ENCODE data around the gene FTCD. TPM values are rescaled to one million over a fixed set of nuclear protein-coding genes. Genes with fewer than 3 reads are reported as not detected.
"Not testable (repeated sequence)": the region's sequence is repeated elsewhere in the genome, so short reads cannot be mapped to it uniquely, and the experiment has no call there.

FTCD gene, protein sequence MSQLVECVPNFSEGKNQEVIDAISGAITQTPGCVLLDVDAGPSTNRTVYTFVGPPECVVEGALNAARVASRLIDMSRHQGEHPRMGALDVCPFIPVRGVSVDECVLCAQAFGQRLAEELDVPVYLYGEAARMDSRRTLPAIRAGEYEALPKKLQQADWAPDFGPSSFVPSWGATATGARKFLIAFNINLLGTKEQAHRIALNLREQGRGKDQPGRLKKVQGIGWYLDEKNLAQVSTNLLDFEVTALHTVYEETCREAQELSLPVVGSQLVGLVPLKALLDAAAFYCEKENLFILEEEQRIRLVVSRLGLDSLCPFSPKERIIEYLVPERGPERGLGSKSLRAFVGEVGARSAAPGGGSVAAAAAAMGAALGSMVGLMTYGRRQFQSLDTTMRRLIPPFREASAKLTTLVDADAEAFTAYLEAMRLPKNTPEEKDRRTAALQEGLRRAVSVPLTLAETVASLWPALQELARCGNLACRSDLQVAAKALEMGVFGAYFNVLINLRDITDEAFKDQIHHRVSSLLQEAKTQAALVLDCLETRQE
- total RNA-seq (2014; rRNA removed; shearing (Covaris generic)) = 0.11 TPM in 1 of 2 replicates, not detected in the other
- polyA plus RNA-seq (2015; cell fraction: cytosol; rRNA removed) = 0.14 TPM in 1 of 2 replicates, not detected in the other
- 0.76 and 4.9 TPM in 2 replicates for polyA plus RNA-seq (2015; cell fraction: nucleus; rRNA removed)

DNA sequence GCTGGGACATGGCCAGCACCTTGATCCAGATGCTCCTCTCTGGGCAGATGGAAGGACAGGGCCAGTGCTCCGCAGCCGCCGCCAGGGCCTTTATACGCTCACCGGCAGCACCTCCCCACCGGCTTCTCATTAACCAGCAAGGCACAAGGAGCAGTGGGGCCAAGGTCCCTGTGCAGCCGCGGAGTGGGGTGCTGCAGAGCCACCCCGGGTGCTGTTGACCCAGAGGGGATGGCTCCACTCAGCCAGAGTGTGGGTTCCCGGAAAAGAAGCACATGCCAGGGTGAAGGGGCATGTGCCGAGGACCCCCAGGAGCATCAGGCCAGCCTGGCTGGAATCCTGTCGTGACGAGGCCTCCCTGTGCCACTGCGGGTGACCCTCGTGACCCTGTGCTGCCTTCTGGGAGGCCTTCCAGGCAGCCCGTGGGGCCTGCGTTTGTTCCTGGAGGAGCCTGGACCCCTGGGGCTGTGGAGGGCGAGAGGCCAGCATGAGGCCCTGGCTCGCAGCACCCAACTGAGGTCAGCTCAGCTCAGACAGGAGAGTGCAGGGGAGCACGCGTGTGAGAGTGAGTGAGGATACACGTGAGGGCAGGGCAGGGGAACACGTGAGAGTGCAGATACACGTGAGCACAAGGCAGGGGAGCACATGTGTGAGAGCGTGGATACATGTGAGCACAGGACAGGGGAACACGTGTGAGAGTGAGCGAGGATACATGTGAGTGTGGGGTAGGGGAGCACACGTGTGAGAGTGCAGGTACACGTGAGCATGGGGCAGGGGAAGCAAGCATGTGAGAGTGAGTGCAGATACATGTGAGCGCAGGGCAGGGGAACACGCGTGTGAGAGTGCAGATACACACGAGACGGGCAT, at the start of gene FTCD:
TSS of gene FTCD (minus strand) at position 66 of the 864 bp plus-strand sequence. CDS start at position 10, 56 bp downstream.
- in situ Hi-C loops (cut with HindIII; ENCODE audit: low pct_unique_long_range_greater_than_20kb, low sequenced_read_pairs) = no loop called here
- DNase-seq (ENCODE audit: low read depth, low spot score) = no peak

DNA sequence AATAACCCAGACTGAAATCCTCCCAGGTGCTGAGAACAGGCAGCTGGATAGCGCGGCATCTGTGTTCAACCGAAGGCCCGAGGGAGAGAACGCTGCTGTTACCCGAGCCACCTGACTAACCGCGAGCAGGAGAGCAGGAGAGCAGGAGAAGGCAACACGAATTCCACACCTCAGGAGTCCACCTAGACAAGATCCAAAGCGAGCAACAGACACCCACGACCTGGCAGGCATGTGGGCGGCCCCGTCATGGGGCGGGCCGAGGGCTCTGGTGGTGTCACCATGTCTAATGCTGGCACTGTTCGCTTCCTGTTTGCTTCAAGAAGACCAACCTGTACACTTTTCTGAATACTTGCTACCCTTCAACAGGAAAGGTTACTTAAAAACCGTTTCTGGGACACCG, 49.8 kb upstream of the FTCD start:
- in situ Hi-C loops (cut with HindIII; ENCODE audit: low pct_unique_long_range_greater_than_20kb, low sequenced_read_pairs) = no loop called here

DNA sequence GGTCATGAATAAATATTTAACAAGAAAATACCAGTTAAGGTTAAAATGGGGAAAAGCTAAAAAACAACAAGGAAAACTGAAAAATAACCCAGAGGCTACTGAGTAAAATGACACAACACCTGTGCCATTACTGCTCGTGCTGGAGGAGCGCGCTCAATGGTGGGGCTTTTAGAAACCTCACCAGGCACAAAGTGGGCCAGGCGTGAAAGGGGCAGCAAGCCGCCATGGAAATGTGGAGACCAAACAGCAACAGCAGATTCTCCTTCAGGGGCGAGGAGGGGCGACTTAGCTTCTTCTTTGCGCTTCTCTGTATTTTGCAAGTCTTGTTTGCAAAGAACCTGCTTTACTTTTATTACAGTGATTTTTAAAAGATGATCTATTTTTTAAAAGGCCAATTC, 47.8 kb upstream of the FTCD start:
- DNase-seq (ENCODE audit: low read depth, low spot score) = no peak
- in situ Hi-C loops (cut with HindIII; ENCODE audit: low pct_unique_long_range_greater_than_20kb, low sequenced_read_pairs) = no loop called here

More for the DNA sequence above, 49.8 kb upstream of the FTCD start:
- DNase-seq (ENCODE audit: low read depth, low spot score) = no peak

DNA sequence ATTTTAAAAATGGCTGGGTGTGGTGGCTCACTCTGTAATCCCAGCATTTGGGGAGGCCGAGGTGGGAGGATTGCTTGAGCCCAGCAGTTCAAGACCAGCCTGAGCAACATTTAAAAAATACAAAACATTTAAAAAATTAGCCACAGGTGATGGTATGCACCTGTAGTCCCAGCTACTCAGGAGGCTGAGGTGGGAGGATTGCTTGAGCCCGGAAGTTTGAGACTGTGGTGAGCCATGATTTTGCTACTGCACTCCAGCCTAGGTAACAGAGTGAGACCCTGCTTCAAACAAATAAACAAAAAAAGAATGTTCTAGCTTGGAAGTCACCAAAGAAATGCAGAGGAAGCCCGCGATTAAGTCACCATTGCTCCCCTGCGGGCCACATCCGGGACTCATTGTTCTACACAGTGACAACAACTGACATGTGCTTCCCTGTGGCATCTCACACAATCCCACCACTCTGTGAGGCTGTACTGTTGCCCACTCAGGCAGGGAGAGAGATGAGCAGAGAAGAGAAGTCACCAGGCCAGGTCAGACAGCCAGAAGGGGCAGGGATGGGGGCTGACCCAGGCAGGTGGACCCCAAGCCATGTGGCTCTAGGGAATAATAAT, 47.3 kb upstream of the FTCD start:
- in situ Hi-C loops (cut with HindIII; ENCODE audit: low pct_unique_long_range_greater_than_20kb, low sequenced_read_pairs) = no loop called here
- no peak for DNase-seq (ENCODE audit: low read depth, low spot score)

DNA sequence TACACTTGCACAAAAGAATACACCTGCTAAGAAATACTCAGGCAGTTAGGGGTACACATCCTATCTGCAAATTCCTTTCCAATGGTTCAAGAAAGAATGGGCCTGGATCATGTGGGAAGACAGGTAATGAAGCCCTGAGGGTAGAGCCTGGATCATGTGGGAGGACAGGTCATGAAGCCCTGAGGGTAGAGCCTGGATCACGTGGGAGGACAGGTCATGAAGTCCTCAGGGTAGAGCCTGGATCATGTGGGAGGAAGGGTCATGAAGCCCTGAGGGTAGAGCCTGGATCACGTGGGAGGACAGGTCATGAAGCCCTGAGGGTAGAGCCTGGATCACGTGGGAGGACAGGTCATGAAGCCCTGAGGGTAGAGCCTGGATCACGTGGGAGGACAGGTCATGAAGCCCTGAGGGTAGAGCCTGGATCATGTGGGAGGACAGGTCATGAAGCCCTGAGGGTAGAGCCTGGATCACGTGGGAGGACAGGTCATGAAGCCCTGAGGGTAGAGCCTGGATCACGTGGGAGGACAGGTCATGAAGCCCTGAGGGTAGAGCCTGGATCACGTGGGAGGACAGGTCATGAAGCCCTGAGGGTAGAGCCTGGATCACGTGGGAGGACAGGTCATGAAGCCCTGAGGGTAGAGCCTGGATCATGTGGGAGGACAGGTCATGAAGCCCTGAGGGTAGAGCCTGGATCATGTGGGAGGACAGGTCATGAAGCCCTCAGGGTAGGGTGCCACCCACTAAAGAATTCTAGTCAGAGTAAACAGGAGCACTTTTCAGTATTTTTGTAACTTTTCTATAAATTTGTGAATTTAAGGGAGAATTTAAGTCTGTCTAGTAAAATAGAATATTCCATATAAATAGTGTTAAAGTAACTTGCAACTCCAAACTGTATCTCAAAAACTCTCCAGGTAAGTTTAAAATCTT, 45.8 kb upstream of the FTCD start:
- in situ Hi-C loops (cut with HindIII; ENCODE audit: low pct_unique_long_range_greater_than_20kb, low sequenced_read_pairs) = not testable (repeated sequence)

DNA sequence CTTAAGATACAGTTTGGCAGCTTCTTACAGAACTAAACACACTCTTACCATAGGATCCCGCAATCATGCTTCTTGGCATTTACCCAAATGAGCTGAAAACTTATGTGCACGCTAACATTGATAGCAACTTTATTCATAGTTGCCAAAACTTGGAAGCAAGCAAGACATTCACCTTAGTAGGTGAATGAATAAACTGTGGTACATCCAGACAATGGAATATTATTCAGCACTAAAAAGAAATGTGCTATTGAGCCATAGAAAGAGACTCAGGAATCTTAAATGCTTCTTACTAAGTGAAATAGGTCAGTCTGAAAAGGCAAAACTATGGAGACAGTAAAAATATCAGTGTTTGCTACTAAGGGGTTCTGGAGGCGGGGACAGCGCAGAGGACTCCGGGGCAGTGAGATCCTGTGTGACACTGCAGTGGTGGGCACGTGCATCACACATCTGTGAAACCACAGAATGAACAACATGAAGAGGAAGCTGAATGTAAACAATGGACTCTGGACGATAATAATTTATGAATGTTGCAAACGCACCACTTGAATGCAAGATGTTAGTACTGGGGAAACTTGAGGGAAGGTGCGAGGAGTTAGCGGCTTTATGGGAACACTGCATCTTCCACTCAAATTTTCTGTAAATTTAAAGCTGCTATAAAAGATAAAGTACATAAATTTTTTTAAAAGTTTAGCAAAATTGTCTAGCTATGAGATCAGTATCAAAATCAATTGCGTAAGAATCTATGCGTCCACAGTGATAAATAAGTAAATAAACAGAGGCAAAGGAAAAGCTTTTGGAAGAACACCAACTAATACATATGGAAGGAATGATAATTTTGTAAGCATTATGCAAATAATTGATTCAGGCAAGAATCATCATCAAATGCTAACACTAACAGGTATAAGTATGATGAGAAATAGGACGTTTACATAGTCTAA, 44.3 kb upstream of the FTCD start:
- in situ Hi-C loops (cut with HindIII; ENCODE audit: low pct_unique_long_range_greater_than_20kb, low sequenced_read_pairs) = no loop called here
- DNase-seq (ENCODE audit: low read depth, low spot score) = no peak

More for the DNA sequence above, 45.8 kb upstream of the FTCD start:
- not testable (repeated sequence) for DNase-seq (ENCODE audit: low read depth, low spot score)

DNA sequence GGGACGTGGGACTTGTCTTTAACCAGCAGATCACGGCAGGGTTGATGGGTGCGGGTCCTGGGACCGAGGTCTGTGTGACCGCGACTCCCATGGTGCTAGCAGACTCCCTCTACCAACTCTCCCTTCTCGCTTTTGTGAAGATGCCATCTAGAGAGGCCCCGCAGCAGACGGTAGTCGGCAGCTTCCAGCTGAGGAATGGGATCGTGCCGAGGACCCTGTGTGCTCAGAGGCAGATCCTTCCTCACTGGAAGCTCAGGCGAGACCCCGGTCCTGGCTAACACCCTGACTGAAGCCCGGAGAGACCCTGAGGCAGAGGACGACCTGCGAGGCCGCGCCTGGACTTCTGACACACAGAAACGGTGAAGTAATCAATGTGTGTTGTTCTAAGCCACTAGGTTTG, 41.4 kb upstream of the FTCD start:
- in situ Hi-C loops (cut with HindIII; ENCODE audit: low pct_unique_long_range_greater_than_20kb, low sequenced_read_pairs) = no loop called here
- no peak for DNase-seq (ENCODE audit: low read depth, low spot score)

DNA sequence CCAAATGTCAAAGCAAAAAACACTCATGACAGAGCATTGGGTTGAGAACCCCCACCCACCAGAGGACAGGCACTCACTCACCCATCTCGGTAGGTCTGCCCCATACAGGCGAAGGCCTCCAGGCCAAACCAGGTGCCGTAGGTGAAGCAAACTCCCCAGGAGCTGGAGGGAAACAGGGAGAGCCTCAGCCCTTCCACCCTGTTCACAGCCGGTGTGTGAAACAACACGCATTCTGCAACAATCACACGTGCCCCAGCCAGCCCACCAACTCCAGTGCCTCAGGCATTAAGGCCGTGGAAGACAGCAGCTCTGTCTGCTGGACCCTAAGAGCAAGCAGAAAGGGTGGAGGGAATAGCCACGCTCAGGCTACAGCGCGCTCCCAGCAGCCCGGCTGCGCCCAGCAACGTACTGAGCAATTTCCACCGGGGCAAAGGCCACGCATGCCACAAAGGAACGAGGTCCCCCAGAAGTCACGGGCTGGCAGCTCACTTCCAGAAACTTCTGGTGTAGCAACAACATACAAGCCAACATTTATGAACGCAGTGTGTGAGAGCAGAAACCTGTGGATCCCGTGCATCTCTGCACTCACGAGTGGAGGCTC, 40.3 kb upstream of the FTCD start:
- no peak for DNase-seq (ENCODE audit: low read depth, low spot score)
- in situ Hi-C loops (cut with HindIII; ENCODE audit: low pct_unique_long_range_greater_than_20kb, low sequenced_read_pairs) = no loop called here

DNA sequence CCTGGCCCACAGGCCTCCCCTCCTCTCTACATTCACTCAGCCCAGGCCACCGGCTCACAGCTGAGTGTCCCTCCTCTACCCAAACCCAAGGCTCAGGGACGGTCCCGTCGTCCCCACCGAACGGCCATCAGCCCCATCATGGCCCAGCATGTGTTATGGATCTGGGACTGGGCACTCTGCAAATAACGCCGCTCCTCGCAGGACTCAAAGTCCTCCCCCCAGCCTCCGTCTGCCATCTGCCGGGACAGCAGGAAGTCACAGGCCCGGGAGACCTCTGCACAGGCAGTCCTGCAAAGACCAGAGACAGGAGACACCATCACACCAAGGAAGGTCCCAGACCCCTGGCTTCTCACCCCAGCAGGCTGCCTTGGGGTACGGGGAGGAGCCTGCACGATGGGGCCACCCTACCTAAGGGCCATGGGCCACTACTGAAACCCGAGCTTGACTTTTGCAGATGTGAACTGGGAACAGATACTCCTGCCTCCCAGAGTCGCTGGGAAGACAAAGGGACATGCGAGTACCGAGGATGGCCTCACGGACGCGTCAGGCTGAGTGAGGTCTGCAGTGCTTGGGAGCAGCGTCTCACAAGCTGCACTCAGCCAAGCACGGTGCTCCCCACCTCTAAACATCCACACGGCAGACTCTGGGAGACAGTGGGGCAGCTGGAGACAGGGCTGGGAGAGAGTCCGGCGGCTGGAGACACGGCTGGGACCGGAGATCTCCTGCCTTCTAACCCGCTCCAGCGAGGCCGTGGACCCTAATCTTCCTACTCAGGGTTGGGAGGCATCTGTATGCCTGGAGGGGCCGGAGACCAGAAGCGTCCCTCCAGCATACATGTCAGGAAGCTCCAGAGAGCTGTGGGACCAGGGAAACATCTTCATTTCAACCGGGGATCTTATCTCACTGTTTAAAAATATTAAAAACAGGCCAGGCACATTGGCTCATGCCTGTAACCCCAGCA, 39.3 kb upstream of the FTCD start:
- in situ Hi-C loops (cut with HindIII; ENCODE audit: low pct_unique_long_range_greater_than_20kb, low sequenced_read_pairs) = no loop called here
- DNase-seq (ENCODE audit: low read depth, low spot score) = no peak

DNA sequence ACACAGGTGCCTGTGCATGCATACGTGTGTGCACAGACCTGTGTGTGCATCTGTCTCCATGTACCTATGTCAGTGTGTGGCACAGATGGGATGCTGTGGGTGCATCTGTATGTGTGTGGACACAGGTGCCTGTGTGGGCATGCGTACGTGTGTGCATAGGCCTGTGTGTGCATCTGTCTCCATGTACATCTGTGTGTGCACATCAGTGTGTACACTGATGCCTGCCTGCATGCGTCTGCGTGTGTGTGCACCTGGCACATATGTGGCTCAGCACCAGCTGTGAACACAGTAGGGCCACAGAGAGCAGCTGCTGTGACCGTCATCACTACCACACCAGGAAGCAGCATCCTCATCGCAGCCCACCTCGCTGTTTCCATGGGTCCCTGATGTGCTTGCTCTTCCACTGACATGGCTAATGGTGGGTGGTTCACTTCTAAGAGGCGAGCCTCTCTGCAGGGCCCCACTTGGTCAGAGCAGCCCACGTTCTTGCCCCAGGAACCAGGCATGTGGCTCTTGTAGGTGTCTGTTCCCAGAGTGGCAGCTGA, 38.5 kb upstream of the FTCD start:
- in situ Hi-C loops (cut with HindIII; ENCODE audit: low pct_unique_long_range_greater_than_20kb, low sequenced_read_pairs) = no loop called here
- DNase-seq (ENCODE audit: low read depth, low spot score) = no peak

DNA sequence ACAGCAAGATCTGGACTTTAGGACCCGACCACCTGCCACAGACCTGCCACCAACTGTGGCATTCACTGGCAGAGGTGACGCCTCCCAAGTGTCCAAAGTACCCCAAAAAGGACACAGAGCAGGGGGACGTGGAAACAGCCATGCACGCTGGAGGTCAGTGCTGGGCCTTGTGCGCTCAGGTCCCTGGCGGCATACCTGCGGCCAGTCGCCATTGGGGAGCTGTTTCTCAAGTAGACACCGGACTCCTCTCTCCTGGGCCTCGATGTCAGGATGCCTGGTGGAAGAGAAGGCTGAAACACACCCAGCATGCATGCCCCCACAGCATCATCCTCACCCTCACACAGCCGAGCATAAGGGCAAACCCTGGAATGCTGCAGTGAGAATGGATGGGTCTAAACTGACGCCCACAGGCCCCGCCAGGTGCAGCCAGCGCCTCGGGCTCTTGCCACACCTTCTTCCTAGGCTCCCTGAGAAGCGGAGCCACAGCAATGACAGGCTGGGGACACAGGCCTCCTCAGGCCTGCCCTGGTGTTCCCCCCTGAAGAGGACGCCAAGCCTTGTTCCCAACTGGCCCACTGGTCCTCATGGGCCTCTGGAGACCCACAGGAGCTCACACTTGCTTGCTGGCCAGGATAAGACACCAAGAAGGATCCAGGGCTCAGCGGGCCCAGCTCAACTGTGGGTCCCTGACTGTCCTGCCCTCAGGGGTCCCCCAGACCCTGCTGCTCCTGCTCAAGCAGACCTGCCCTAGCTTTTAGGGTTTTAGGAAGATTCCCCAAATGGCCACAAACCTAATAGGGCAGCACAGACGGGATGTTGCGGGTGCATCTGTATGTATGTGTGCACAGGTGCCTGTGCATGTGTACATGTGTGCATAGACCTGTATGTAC, 36.6 kb upstream of the FTCD start:
- no peak for DNase-seq (ENCODE audit: low read depth, low spot score)
- in situ Hi-C loops (cut with HindIII; ENCODE audit: low pct_unique_long_range_greater_than_20kb, low sequenced_read_pairs) = no loop called here

DNA sequence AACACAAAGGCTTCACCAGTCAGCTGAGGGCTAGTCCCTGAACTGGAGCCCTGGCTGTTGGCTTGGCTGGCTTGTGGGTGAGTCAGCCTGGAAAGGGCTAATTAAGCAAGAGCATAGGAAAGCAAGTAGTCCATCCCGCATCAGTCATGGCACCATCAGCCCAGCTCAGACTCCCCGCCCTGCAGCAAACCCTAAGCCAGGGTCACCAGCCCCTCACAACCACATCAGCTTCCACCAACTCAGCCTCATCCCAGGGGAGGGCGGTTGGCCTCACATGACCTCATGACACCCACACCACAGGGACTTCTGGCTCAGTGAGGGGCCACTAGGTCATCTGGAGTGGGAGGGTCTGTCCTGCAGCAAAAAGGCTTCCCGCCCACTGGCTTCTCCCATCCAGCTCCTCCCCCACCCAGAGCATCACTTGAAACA, 35.9 kb upstream of the FTCD start:
- in situ Hi-C loops (cut with HindIII; ENCODE audit: low pct_unique_long_range_greater_than_20kb, low sequenced_read_pairs) = no loop called here
- DNase-seq (ENCODE audit: low read depth, low spot score) = no peak

DNA sequence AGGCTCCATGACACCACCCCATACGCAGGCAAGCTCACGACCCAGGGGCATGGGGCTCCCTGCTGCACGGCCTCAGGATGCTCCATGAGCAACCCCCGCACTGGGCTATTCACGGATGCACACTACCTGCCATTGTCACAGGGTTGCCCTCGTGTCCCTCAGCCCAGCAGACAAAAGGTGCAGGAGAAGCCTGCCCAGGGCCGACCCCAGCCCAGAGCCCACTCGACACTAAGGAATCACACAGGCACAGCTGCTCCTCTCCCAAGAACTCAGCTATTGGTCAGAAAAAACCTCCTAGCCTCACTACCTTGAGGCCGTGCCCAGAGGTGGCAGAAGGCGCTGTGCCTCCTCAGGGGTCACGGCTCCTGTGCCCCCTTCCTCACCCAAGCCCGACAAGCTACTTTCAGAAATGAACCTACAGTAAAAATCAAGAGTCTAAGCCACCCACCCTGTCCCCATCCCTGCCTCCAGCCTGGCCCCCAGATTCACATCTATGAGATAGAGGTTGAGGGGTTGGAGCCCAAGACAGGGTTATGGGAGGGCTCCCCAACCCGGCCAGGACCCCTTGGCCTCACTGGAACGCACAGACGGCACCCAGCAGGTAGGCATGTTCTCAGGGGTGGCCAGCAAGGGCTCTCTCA, 35.2 kb upstream of the FTCD start:
- no peak for DNase-seq (ENCODE audit: low read depth, low spot score)
- in situ Hi-C loops (cut with HindIII; ENCODE audit: low pct_unique_long_range_greater_than_20kb, low sequenced_read_pairs) = no loop called here

All from SK-MEL-5 (cell line).